HCT116 (cell line): ENCODE data around the gene ARHGEF39. TPM values are rescaled to one million over a fixed set of nuclear protein-coding genes. Genes with fewer than 3 reads are reported as not detected.

Experiments
- ATAC-seq: fragments of 200-7000 bp; cut with Tn5 transposase; 2 replicates; pipeline ENCODE4 v1.9.1; 2020; ENCODE audit warnings: mild to moderate bottlenecking, moderate library complexity
- BruUV-seq: library from RNA; stranded (reverse); fragments of 400-500 nt; replicated peaks from 2 replicates; lab custom pipeline; 2021; lab: Mats Ljungman, UMichigan
- CTCF ChIA-PET: fragments of 300-600 bp; sonication (Branson Sonifier 250); formaldehyde crosslinking; loops from one replicate; lab custom pipeline; 2021; ENCODE audit warnings: antibody characterized with exemption; lab: Charles Lee
- POLR2A ChIA-PET: fragments of 300-600, 350-600 bp; sonication (Branson Sonifier 250); formaldehyde crosslinking; loops from one replicate; lab custom pipeline; 2021; ENCODE audit warnings: antibody characterized with exemption; lab: Charles Lee
- RAD21 ChIA-PET, 2 experiments: fragments of 300-600 bp; sonication (Branson Sonifier 250); formaldehyde crosslinking; loops; one replicate each; lab custom pipeline; 2023; ENCODE audit warnings: low total read pairs in 2 of 2; ENCODE audit not compliant: uncharacterized antibody in 2 of 2, unreplicated experiment in 2 of 2, low non-redundant PET in 1 of 2; lab: Charles Lee
- DNase-seq: peaks from one replicate; pipeline ENCODE4 v3.0.0-alpha.2; 2010; ENCODE audit warnings: low read depth, low spot score
- H2AFZ ChIP-seq: fragments of 200-600 bp; shearing (Covaris generic), sonication (generic); 2 replicates; pipeline ENCODE4 v1.6.1; 2017; ENCODE audit warnings: low read depth, mixed run types, mixed read lengths, antibody characterized with exemption, low read length; ENCODE audit not compliant: poor library complexity, severe bottlenecking
- H3K27ac ChIP-seq: 2 replicates; pipeline ENCODE4 v1.5.1; 2012; ENCODE audit warnings: low read depth, low read length
- H3K27me3 ChIP-seq: fragments of 200-600 bp; sonication (generic); 2 replicates; pipeline ENCODE4 v1.6.1; 2016; ENCODE audit warnings: mixed run types, low read length, mixed read lengths; ENCODE audit not compliant: insufficient read depth
- H3K36me3 ChIP-seq, 2 experiments: fragments of 200-500 bp in 1 of 2; fragments of 200-600 bp in 1 of 2; sonication (Bioruptor generic) in 1 of 2; sonication (generic) in 1 of 2; 2 replicates each; pipeline versions ENCODE4 v1.5.1 to v1.6.1; 2014 to 2016; ENCODE audit warnings: low read length in 2 of 2, inconsistent platforms in 1 of 2, mixed read lengths in 1 of 2, mixed run types in 1 of 2; ENCODE audit not compliant: insufficient read depth in 2 of 2, control insufficient read depth in 1 of 2
- H3K4me1 ChIP-seq, 2 experiments: fragments of 200-600 bp in 1 of 2; sonication (generic) in 1 of 2; 2 replicates each; pipeline versions ENCODE4 v1.5.1 to v1.6.1; 2012 to 2017; ENCODE audit warnings: low read length in 2 of 2, inconsistent platforms in 1 of 2, mild to moderate bottlenecking in 1 of 2, mixed read lengths in 1 of 2, mixed run types in 1 of 2, moderate library complexity in 1 of 2; ENCODE audit not compliant: insufficient read depth in 2 of 2, control insufficient read depth in 1 of 2
- H3K4me2 ChIP-seq: fragments of 200-600 bp; sonication (generic); 2 replicates; pipeline ENCODE4 v1.6.1; 2017; ENCODE audit warnings: mixed run types, low read length, mixed read lengths
- H3K4me3 ChIP-seq, 2 experiments: fragments of 200-600 bp in 1 of 2; sonication (generic) in 1 of 2; replicated peaks in 1 of 2; 2 replicates each; pipeline ENCODE4 v1.5.1; 2011 to 2016; ENCODE audit warnings: low read length in 2 of 2, control low read depth in 1 of 2, low read depth in 1 of 2, mild to moderate bottlenecking in 1 of 2, mixed read lengths in 1 of 2, mixed run types in 1 of 2
- H3K79me2 ChIP-seq: fragments of 200-600 bp; sonication (generic); 2 replicates; pipeline ENCODE4 v1.6.1; 2017; ENCODE audit warnings: mild to moderate bottlenecking, mixed run types, low read length, moderate library complexity, mixed read lengths; ENCODE audit not compliant: insufficient read depth
- H3K9ac ChIP-seq: fragments of 200-600 bp; sonication (generic); 2 replicates; pipeline ENCODE4 v1.6.1; 2016; ENCODE audit warnings: low read length, mixed read lengths
- H3K9me2 ChIP-seq: fragments of 200-600 bp; sonication (generic), shearing (Covaris generic); 2 replicates; pipeline ENCODE4 v1.6.1; 2017; ENCODE audit warnings: mixed run types, mild to moderate bottlenecking, moderate library complexity; ENCODE audit not compliant: insufficient read depth
- H3K9me3 ChIP-seq, 2 experiments: fragments of 200-500 bp in 1 of 2; fragments of 200-600 bp in 1 of 2; sonication (Bioruptor generic) in 1 of 2; sonication (generic) in 1 of 2; 2 replicates each; pipeline ENCODE4 v1.6.1; 2014 to 2017; ENCODE audit warnings: low read length in 2 of 2, mixed read lengths in 2 of 2, inconsistent platforms in 1 of 2, low read depth in 1 of 2, mild to moderate bottlenecking in 1 of 2, mixed run types in 1 of 2, moderate library complexity in 1 of 2; ENCODE audit not compliant: control insufficient read depth in 1 of 2, insufficient read depth in 1 of 2
- H4K20me1 ChIP-seq: fragments of 200-600 bp; sonication (generic), shearing (Covaris generic); 2 replicates; pipeline ENCODE4 v1.6.1; 2017; ENCODE audit warnings: mixed run types, mild to moderate bottlenecking, moderate library complexity; ENCODE audit not compliant: insufficient read depth
- CEBPB ChIP-seq: IDR thresholded peaks from 2 replicates; pipeline ENCODE4 v1.6.1; 2012; ENCODE audit warnings: low read depth
- EGR1 ChIP-seq: IDR thresholded peaks from 2 replicates; pipeline ENCODE4 v1.6.1; 2012; ENCODE audit warnings: low read depth
- ELF1 ChIP-seq: IDR thresholded peaks from 2 replicates; pipeline ENCODE4 v1.6.1; 2012; ENCODE audit warnings: low read depth, borderline replicate concordance
- EZH2phosphoT487 ChIP-seq: fragments of 200-600 bp; IDR thresholded peaks from 2 replicates; pipeline ENCODE4 v1.6.1; 2018; ENCODE audit warnings: antibody characterized with exemption, borderline replicate concordance
- JUND ChIP-seq: IDR thresholded peaks from 2 replicates; pipeline ENCODE4 v1.6.1; 2012
- MAX ChIP-seq: IDR thresholded peaks from 2 replicates; pipeline ENCODE4 v1.6.1; 2012
- YY1 ChIP-seq: IDR thresholded peaks from 2 replicates; pipeline ENCODE4 v1.6.1; 2011; ENCODE audit warnings: low read length, low read depth, moderate library complexity, mild to moderate bottlenecking; ENCODE audit not compliant: insufficient replicate concordance; ENCODE audit errors: extremely low read depth
- ZBTB33 ChIP-seq: IDR thresholded peaks from 2 replicates; pipeline ENCODE4 v1.6.1; 2011; ENCODE audit warnings: mild to moderate bottlenecking, low read length, moderate library complexity; ENCODE audit not compliant: insufficient replicate concordance; ENCODE audit errors: extremely low read depth
- ZNF274 ChIP-seq: fragments of 200-500 bp; sonication (Bioruptor generic); IDR thresholded peaks from 2 replicates; pipeline ENCODE4 v1.6.1; 2014; ENCODE audit warnings: mild to moderate bottlenecking, low read depth, low read length, inconsistent platforms
- intact Hi-C: fragments of 100-400 bp; cut with micrococcal nuclease; formaldehyde crosslinking; loops from 2 replicates; pipeline ENCODE4 v1.10.0; 2022
- total RNA-seq: library from RNA; stranded (reverse); gene quantifications from one replicate; pipeline ENCODE4 v1.2.1, GENCODE V29; 2021; ENCODE audit not compliant: unreplicated experiment

The ARHGEF39 gene
- total RNA-seq, 1 experiment from 2014 or later = 29.8 TPM

GRCh38 chr9:35659340-35659739, 5.7 kb downstream of the ARHGEF39 start (continued):
- no peak for TF ChIP-seq ZBTB33
- TF ChIP-seq MAX = no peak
- TF ChIP-seq YY1 = no peak
- no peak for TF ChIP-seq CEBPB
- TF ChIP-seq JUND = no peak
- TF ChIP-seq ZNF274 = no peak
- TF ChIP-seq, all 23 proteins: peak for 0

GRCh38 chr9:35658968-35659220, 6.1 kb downstream of the ARHGEF39 start:
- intact Hi-C loops = loop anchor here (10.0 kb wide), 1 partner anchor 544 kb away; the partner anchor contains the start of gene ATOSB
- POLR2A ChIA-PET = interaction anchor here (0.8 to 2.9 kb wide), 4 partner anchors 11 to 97 kb away, joined by 3 to 11 read pairs (median 4); partner anchors contain the start of genes CREB3 and TLN1
- peak overlapping the region; percentile 90 for H3K9ac ChIP-seq
- peaks cover 6 to 26% of the 10 kb centered on the region in 2 experiments; a peak in 3 of 4 replicates for H3K36me3 ChIP-seq
- no peaks in the 10 kb centered on the region for H3K9me2 ChIP-seq
- RAD21 ChIA-PET = no interaction called here
- no TSS peak for BruUV-seq
- peak overlapping the region; percentile 68 to 75 for H3K4me3 ChIP-seq
- H3K27me3 ChIP-seq = no peaks in the 10 kb centered on the region
- peak; percentile 24 for DNase-seq
- CTCF ChIA-PET = interaction anchor here (0.9 to 2.3 kb wide), 5 partner anchors 38 to 105 kb away, joined by 3 to 7 read pairs (median 3); partner anchors contain the start of gene TESK1
- H3K4me2 ChIP-seq = peak overlapping the region; percentile 79
- H2AFZ ChIP-seq = no peak overlapping the region
- H3K79me2 ChIP-seq = peaks cover 17% of the 10 kb centered on the region; the same call in 1 of the 2 replicates
- peak overlapping the region; percentile 85 for H3K27ac ChIP-seq
- peak; percentile 25 for ATAC-seq
- H3K4me1 ChIP-seq = peaks cover 10 to 46% of the 10 kb centered on the region in 2 experiments; a peak in 3 of 4 replicates
- no peaks in the 10 kb centered on the region for H3K9me3 ChIP-seq
- no peaks in the 10 kb centered on the region for H4K20me1 ChIP-seq
- TF ChIP-seq EZH2phosphoT487 = no peak
- TF ChIP-seq MAX = no peak
- TF ChIP-seq YY1 = no peak
- TF ChIP-seq ELF1 = no peak
- TF ChIP-seq EGR1 = no peak
- TF ChIP-seq, all 23 proteins: peak for 0
